ENCODE measurements around the gene ACO2.
A peak's percentile ranks its signal among the peaks of the same experiment; 100 is the strongest.
"Not testable (repeated sequence)": the region's sequence is repeated elsewhere in the genome, so short reads cannot be mapped to it uniquely, and the experiment has no call there.

Gene ACO2

GRCh38 chr22:41555325-41555982 is 86.5 kb downstream of the ACO2 start:
- DNase-seq, result no peak
- Histone ChIP-seq H3K4me3 (ENCODE audit: low read depth, low read length) (no peak overlapping the region), H3K27me3 (ENCODE audit: insufficient read depth, low read depth, severe bottlenecking) (no peaks in the 10 kb centered on the region), H3K27ac (no peak overlapping the region), H3K9me3 (ENCODE audit: severe bottlenecking) (no peaks in the 10 kb centered on the region), H3K36me3 (no peaks in the 10 kb centered on the region)
- TF ChIP-seq CTCF (IDR thresholded peaks at IDR 0.05; ENCODE audit: low read depth, low read length), result no peak

DNA sequence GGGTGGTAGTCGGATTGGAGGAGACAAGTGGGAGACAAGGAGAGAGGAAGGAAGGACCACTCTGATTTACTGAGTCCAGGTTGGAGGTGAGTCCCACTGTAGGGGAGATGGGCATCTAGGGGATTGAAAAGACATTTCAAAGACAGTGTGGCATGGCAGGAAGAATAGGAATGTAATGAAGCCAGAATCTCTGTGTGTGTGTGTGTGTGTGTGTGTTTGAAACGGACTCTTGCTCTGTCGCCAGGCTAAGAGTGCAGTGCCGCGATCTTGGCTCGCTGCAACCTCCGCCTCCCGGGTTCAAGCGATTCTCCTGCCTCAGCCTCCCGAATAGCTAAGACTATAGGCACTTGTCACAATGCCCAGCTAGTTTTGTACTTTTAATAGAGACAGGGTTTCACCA is 87.6 kb downstream of the ACO2 start:
- no peaks in the 10 kb centered on the region for H3K27me3 ChIP-seq (ENCODE audit: insufficient read depth, low read depth, severe bottlenecking)
- H3K36me3 ChIP-seq, result no peaks in the 10 kb centered on the region
- no peak for DNase-seq
- no peak overlapping the region for H3K27ac ChIP-seq
- TF ChIP-seq CTCF (IDR thresholded peaks at IDR 0.05; ENCODE audit: low read depth, low read length), result no peak
- H3K9me3 ChIP-seq (ENCODE audit: severe bottlenecking), result no peaks in the 10 kb centered on the region
- no peak overlapping the region for H3K4me3 ChIP-seq (ENCODE audit: low read depth, low read length)

DNA sequence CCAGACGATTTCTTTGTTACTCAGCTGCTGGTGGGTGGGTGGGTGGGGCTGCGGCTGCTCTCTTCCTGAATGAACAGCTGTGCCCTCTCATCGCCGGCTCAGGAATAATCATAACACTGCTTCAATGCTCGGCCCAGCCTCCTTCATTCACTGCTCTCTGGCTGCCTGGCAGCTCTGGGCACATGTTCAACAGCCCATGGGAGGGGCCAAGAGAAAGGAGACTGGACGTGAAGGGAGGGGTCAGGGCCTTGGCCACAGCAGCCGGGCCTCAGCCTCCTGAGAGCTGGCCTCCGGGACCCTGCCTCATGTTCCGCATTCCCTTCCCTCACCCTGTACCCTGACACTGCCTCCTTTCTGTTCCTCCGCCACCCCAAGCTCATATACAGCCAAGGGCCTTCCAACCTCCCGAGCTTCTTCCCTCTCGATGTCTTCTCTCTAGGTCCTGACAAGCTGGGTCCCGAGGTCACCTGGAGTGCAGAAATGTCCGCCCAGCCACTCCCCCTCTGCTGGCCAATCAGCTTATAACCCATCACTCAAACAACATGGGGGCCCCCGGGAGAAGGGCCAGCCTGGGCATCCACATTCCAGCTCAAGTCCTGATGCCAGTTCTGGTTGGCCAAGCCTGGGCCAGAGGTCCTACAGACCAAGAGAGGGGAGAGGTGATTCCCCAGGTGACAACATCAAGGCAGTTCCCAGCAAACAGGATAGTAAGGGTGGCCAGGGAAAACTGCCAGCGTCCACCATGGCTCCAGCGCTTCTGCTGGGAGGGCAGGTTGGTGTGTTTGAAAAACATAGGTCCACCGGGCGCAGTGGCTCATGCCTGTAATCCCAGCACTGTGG is 88.7 kb downstream of the ACO2 start:
- Histone ChIP-seq H3K9me3 (ENCODE audit: severe bottlenecking) (no peaks in the 10 kb centered on the region), H3K27me3 (ENCODE audit: insufficient read depth, low read depth, severe bottlenecking) (no peaks in the 10 kb centered on the region), H3K4me3 (ENCODE audit: low read depth, low read length) (no peak overlapping the region), H3K27ac (peak overlapping the region; percentile 52; the same call in 1 of the 2 replicates), H3K36me3 (no peaks in the 10 kb centered on the region)
- peak; percentile 42 for DNase-seq
- no peak for TF ChIP-seq CTCF (IDR thresholded peaks at IDR 0.05; ENCODE audit: low read depth, low read length)

DNA sequence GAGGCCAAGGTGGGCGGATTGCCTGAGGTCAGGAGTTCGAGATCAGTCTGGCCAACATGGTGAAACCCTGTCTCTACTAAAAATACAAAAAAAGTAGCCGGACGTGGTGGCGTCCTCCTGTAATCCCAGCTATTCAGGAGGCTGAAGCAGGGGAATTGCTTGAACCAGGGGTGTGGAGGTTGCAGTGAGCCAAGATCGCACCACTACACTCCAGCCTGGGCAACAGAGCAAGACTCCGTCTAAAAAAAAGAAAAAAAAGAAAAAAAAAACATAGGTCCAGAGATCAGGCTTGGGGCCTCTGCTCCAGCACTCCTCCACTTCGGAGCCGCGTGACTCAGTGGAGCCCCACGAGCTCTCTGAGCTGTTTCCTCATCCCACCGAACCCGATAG is 89.3 kb downstream of the ACO2 start:
- not testable (repeated sequence) for H3K27me3 ChIP-seq (ENCODE audit: insufficient read depth, low read depth, severe bottlenecking); H3K27ac ChIP-seq; H3K9me3 ChIP-seq (ENCODE audit: severe bottlenecking); H3K36me3 ChIP-seq; H3K4me3 ChIP-seq (ENCODE audit: low read depth, low read length); DNase-seq

GRCh38 chr22:41560095-41560471 is 91.2 kb downstream of the ACO2 start:
- no peaks in the 10 kb centered on the region for H3K27me3 ChIP-seq (ENCODE audit: insufficient read depth, low read depth, severe bottlenecking)
- no peak for DNase-seq
- no peak overlapping the region for H3K27ac ChIP-seq
- H3K4me3 ChIP-seq (ENCODE audit: low read depth, low read length), result no peak overlapping the region
- H3K9me3 ChIP-seq (ENCODE audit: severe bottlenecking), result no peaks in the 10 kb centered on the region
- no peaks in the 10 kb centered on the region for H3K36me3 ChIP-seq
- TF ChIP-seq CTCF (IDR thresholded peaks at IDR 0.05; ENCODE audit: low read depth, low read length), result no peak

DNA sequence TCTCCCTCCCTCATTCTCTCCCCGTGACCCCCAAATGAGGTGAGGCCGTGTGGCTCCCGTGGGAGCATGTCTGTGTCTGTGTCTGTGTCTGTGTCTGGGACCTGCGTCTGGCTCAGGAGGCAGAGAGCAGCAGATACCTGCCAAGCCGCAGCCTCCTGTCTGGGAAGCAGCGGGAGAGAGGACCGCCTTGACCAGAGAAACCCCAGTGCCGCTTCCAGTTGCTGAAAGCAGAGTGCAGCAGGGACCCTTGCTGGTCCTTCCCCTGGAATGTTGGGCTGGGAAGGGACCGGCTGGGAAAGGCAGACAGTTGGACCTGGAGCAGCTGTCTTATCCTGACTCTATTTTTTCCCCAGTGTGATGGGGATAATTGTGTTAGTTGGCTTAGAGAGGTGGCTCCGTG is 92.4 kb downstream of the ACO2 start:
- Histone ChIP-seq H3K27me3 (ENCODE audit: insufficient read depth, low read depth, severe bottlenecking) (no peaks in the 10 kb centered on the region), H3K36me3 (no peaks in the 10 kb centered on the region), H3K4me3 (ENCODE audit: low read depth, low read length) (peak overlapping the region; percentile 36), H3K9me3 (ENCODE audit: severe bottlenecking) (no peaks in the 10 kb centered on the region), H3K27ac (peak overlapping the region; percentile 81)
- DNase-seq, result peak; percentile 46
- no peak for TF ChIP-seq CTCF (IDR thresholded peaks at IDR 0.05; ENCODE audit: low read depth, low read length)
